T-helper 9 cell (primary cell): ENCODE results near the gene CARMIL1.
"Not testable (repeated sequence)": the region's sequence is repeated elsewhere in the genome, so short reads cannot be mapped to it uniquely, and the experiment has no call there.

Source experiments
- DNase-seq: peaks from one replicate; pipeline ENCODE4 v3.0.0-alpha.2; 2020

The CARMIL1 gene

GRCh38 chr6:25375125-25375524 lies 96.0 kb downstream of the CARMIL1 start:
- DNase-seq = no peak

GRCh38 chr6:25377664-25378063 lies 98.5 kb downstream of the CARMIL1 start:
- no peak for DNase-seq

GRCh38 chr6:25381077-25381476 lies 101.9 kb downstream of the CARMIL1 start:
- DNase-seq = no peak

GRCh38 chr6:25382476-25382875 lies 103.3 kb downstream of the CARMIL1 start:
- not testable (repeated sequence) for DNase-seq

- DNase-seq = no peak
These were observed 105.1 kb downstream of the CARMIL1 start for GRCh38 chr6:25384234-25384633.

GRCh38 chr6:25384967-25385366 lies 105.8 kb downstream of the CARMIL1 start:
- DNase-seq = no peak

- no peak for DNase-seq
These were observed 108.3 kb downstream of the CARMIL1 start for GRCh38 chr6:25387483-25387882.

GRCh38 chr6:25387911-25388310 lies 108.7 kb downstream of the CARMIL1 start:
- no peak for DNase-seq

GRCh38 chr6:25388776-25389175 lies 109.6 kb downstream of the CARMIL1 start:
- no peak for DNase-seq

- DNase-seq = no peak
These were observed 110.3 kb downstream of the CARMIL1 start for GRCh38 chr6:25389471-25389870.

GRCh38 chr6:25392372-25392771 lies 113.2 kb downstream of the CARMIL1 start:
- DNase-seq = no peak

- no peak for DNase-seq
These were observed 116.6 kb downstream of the CARMIL1 start for GRCh38 chr6:25395731-25396130.

GRCh38 chr6:25397406-25397805 lies 118.2 kb downstream of the CARMIL1 start:
- DNase-seq = no peak

- DNase-seq = no peak
These were observed 120.7 kb downstream of the CARMIL1 start for GRCh38 chr6:25399885-25400284.

- DNase-seq = no peak
These were observed 122.5 kb downstream of the CARMIL1 start for GRCh38 chr6:25401711-25402110.

- no peak for DNase-seq
These were observed 123.0 kb downstream of the CARMIL1 start for GRCh38 chr6:25402125-25402524.

GRCh38 chr6:25403150-25403549 lies 124.0 kb downstream of the CARMIL1 start:
- no peak for DNase-seq

GRCh38 chr6:25404091-25404490 lies 124.9 kb downstream of the CARMIL1 start:
- no peak for DNase-seq

- DNase-seq = peak; percentile 2
These were observed 125.6 kb downstream of the CARMIL1 start for GRCh38 chr6:25404693-25405169.

- no peak for DNase-seq
These were observed 126.3 kb downstream of the CARMIL1 start for GRCh38 chr6:25405442-25405841.

- DNase-seq = no peak
These were observed 128.3 kb downstream of the CARMIL1 start for GRCh38 chr6:25407431-25407830.

- DNase-seq = no peak
These were observed 130.9 kb downstream of the CARMIL1 start for GRCh38 chr6:25410102-25410501.

- DNase-seq = no peak
These were observed 132.3 kb downstream of the CARMIL1 start for GRCh38 chr6:25411316-25411950.

- DNase-seq = no peak
These were observed 134.2 kb downstream of the CARMIL1 start for GRCh38 chr6:25413207-25413905.

GRCh38 chr6:25414168-25414567 lies 135.0 kb downstream of the CARMIL1 start:
- DNase-seq = no peak
